Liver (tissue), 9 donors: ENCODE measurements around the gene ST6GALNAC2. TPM values are rescaled to one million over a fixed set of nuclear protein-coding genes. Genes with fewer than 3 reads are reported as not detected.

Source experiments
- DNase-seq: peaks from one replicate; pipeline ENCODE4 v3.0.0-alpha.2; 2017; ENCODE audit warnings: low spot score
- H3K27ac ChIP-seq, 2 donors: one replicate each; pipeline ENCODE4 v1.7.0; 2013; ENCODE audit warnings: inconsistent platforms in 2 of 2, low read length in 2 of 2, control low read depth in 1 of 2, low read depth in 1 of 2, mild to moderate bottlenecking in 1 of 2
- H3K27me3 ChIP-seq, 4 donors: one replicate each; pipeline versions ENCODE4 v1.6.1 to v1.7.0; 2013; ENCODE audit warnings: low read length in 3 of 4, inconsistent platforms in 1 of 4, mild to moderate bottlenecking in 1 of 4, moderate library complexity in 1 of 4; ENCODE audit not compliant: control insufficient read depth in 4 of 4, insufficient read depth in 4 of 4
- H3K36me3 ChIP-seq, 4 donors: one replicate each; pipeline versions ENCODE4 v1.6.1 to v1.7.0; 2013; ENCODE audit warnings: low read length in 3 of 4, mild to moderate bottlenecking in 3 of 4, low read depth in 1 of 4, moderate library complexity in 1 of 4; ENCODE audit not compliant: control insufficient read depth in 4 of 4, insufficient read depth in 3 of 4
- H3K4me1 ChIP-seq, 4 donors: one replicate each; pipeline versions ENCODE4 v1.6.1 to v1.7.0; 2013; ENCODE audit warnings: low read length in 3 of 4, mild to moderate bottlenecking in 3 of 4, moderate library complexity in 1 of 4; ENCODE audit not compliant: control insufficient read depth in 4 of 4, insufficient read depth in 4 of 4
- H3K4me3 ChIP-seq, 3 donors: one replicate each; pipeline versions ENCODE4 v1.6.1 to v1.7.0; 2013; ENCODE audit warnings: low read length in 3 of 3, control low read depth in 1 of 3, low read depth in 1 of 3, mild to moderate bottlenecking in 1 of 3
- H3K9ac ChIP-seq, 2 donors: one replicate each; pipeline ENCODE4 v1.7.0; 2013; ENCODE audit warnings: low read length in 2 of 2, mild to moderate bottlenecking in 2 of 2, moderate library complexity in 2 of 2, control low read depth in 1 of 2, low read depth in 1 of 2
- H3K9me3 ChIP-seq, 4 donors: one replicate each; pipeline versions ENCODE4 v1.6.1 to v1.7.0; 2013; ENCODE audit warnings: low read length in 3 of 4; ENCODE audit not compliant: control insufficient read depth in 4 of 4
- CTCF ChIP-seq: fragments of 150-350 bp; IDR thresholded peaks from 2 replicates; pipeline ENCODE4 v1.5.1; 2017; ENCODE audit warnings: improper control_type of control experiment, low read depth, low read length; ENCODE audit not compliant: missing input control
- EGR1 ChIP-seq, 2 donors: IDR thresholded peaks; 2 replicates each; pipeline ENCODE4 v1.6.1; 2016 to 2018; ENCODE audit warnings: antibody characterized with exemption in 2 of 2, low read depth in 2 of 2
- FOXA1 ChIP-seq: IDR thresholded peaks from 2 replicates; pipeline ENCODE4 v1.6.1; 2016; ENCODE audit warnings: antibody characterized with exemption
- FOXA2 ChIP-seq: IDR thresholded peaks from 2 replicates; pipeline ENCODE4 v1.6.1; 2016; ENCODE audit warnings: antibody characterized with exemption
- GABPA ChIP-seq, 2 donors: IDR thresholded peaks in 1 of 2; conservative IDR thresholded peaks in 1 of 2; 2 replicates each; pipeline ENCODE4 v1.6.1; 2016; ENCODE audit warnings: antibody characterized with exemption in 2 of 2, mild to moderate bottlenecking in 1 of 2, moderate library complexity in 1 of 2
- HNF4A ChIP-seq, 2 donors: conservative IDR thresholded peaks; 2 replicates each; pipeline ENCODE4 v1.6.1; 2016; ENCODE audit warnings: antibody characterized with exemption in 2 of 2, mild to moderate bottlenecking in 2 of 2
- HNF4G ChIP-seq: IDR thresholded peaks from 2 replicates; pipeline ENCODE4 v1.6.1; 2016; ENCODE audit warnings: antibody characterized with exemption
- JUND ChIP-seq, 2 donors: IDR thresholded peaks; 2 replicates each; pipeline ENCODE4 v1.6.1; 2016; ENCODE audit warnings: antibody characterized with exemption in 2 of 2
- NR2F2 ChIP-seq: IDR thresholded peaks from 2 replicates; pipeline ENCODE4 v1.6.1; 2016; ENCODE audit warnings: antibody characterized with exemption
- RAD21 ChIP-seq, 2 donors: IDR thresholded peaks; 2 replicates each; pipeline ENCODE4 v1.6.1; 2016; ENCODE audit warnings: antibody characterized with exemption in 2 of 2, mild to moderate bottlenecking in 2 of 2
- REST ChIP-seq: IDR thresholded peaks from 2 replicates; pipeline ENCODE4 v1.6.1; 2016; ENCODE audit warnings: antibody characterized with exemption, mild to moderate bottlenecking
- RXRA ChIP-seq, 2 donors: IDR thresholded peaks; 2 replicates each; pipeline ENCODE4 v1.6.1; 2017 to 2018; ENCODE audit warnings: antibody characterized with exemption in 2 of 2, mild to moderate bottlenecking in 1 of 2
- SP1 ChIP-seq: IDR thresholded peaks from 2 replicates; pipeline ENCODE4 v1.6.1; 2018; ENCODE audit warnings: antibody characterized with exemption, mild to moderate bottlenecking
- TAF1 ChIP-seq: conservative IDR thresholded peaks from 2 replicates; pipeline ENCODE4 v1.6.1; 2016; ENCODE audit warnings: antibody characterized with exemption, mild to moderate bottlenecking
- WGBS: extraction: QIAGEN DNeasy Blood & Tissue Kit; methylation state at CpG from one replicate; pipeline ENCODE4 v1.1.7; 2013; 5-methylcytosine and 5-hydroxymethylcytosine counted together
- polyA plus RNA-seq, 2 donors: library from polyadenylated mRNA; stranded (reverse) in 1 of 2; unstranded in 1 of 2; fragments of 200-250 nt in 1 of 2; fragments of >200 nt in 1 of 2; fragmentation: Nextera tagmentation in 1 of 2; extraction: Ambion mirVana in 1 of 2; gene quantifications; one replicate each; pipeline versions ENCODE4 v1.2.1 to v1.2.3, GENCODE V29; 2013 to 2015
- total RNA-seq, 2 donors: library from RNA; depleted of rRNA; stranded (reverse); fragments of >200 nt; gene quantifications; one replicate each; pipeline ENCODE4 v1.2.3, GENCODE V29; 2014
- TF ChIP-seq, protein P1 (sequence below): IDR thresholded peaks from 2 replicates; pipeline ENCODE4 v1.6.1; 2016; ENCODE audit warnings: antibody characterized with exemption
- TF ChIP-seq, protein P2 (sequence below): IDR thresholded peaks from 2 replicates; pipeline ENCODE4 v1.6.1; 2016; ENCODE audit warnings: antibody characterized with exemption
- TF ChIP-seq, protein P3 (sequence below): IDR thresholded peaks from 2 replicates; pipeline ENCODE4 v1.6.1; 2016; ENCODE audit warnings: antibody characterized with exemption
- donor health status: healthy.
- donor health status: healthy.
- donor health status: healthy.
- donor health status: healthy.
- donor health status: healthy.

ST6GALNAC2 gene
- total and polyA plus RNA-seq, 4 donors, result 0.52 to 2.6 (median 1.1) TPM

DNA sequence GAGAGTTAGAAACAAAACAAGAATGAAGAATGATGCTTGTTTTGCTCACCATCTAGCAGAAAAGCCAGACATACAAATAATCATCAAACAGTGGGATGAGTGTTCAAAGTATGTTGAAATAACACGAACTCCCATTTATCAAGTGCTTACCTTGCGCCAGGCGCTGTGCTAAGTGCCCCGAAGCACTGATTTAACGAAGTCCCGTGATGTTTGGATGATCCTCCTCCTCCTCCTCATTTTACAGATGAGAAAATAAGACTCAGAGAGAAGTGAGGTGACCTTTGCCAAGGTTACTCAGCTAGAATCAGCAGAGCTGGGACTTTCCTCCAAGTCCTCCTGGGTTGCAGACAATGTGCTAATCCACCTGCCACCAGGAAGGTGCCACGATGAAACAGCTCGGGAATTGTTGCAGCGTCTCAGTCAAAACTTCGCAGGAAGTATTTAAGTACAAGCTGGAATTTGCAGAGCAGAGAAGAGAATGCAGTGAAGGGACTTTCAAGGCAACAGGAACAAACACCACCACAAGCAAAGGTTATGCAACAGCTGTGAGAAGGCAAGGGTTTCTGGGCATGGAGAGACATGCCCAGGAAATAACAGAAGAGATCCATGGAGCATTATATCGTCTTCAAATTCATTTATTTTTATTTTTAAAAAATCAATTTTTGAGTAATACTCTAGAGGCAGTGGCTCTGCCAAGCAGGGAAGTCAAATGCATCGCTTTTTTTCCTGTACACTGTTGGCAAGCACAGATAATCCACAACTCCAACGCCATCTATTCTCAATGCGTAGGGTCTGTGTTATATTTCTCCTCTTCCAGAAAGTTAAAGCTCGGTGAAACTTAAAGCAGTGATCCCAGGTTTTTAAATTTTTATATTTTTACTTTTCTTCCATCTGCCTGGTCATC lies 34.7 kb downstream of the ST6GALNAC2 start:
- no peak for DNase-seq
- Histone ChIP-seq H3K4me3 (peak overlapping the region in 1 of 3 donors; percentile 32), H3K9me3 (no peaks in the 10 kb centered on the region), H3K27me3 (no peaks in the 10 kb centered on the region), H3K27ac (peak overlapping the region; percentile 74 to 84), H3K9ac (peak overlapping the region in 1 of 2 donors; percentile 26), H3K4me1 (peaks cover 7 to 49% (median 41%) of the 10 kb centered on the region in 4 donors), H3K36me3 (no peaks in the 10 kb centered on the region)
- WGBS, result 32% methylated on average over 15 of the region's 15 CpGs
- peak in 1 of 2 donors; percentile 15 for TF ChIP-seq RXRA (IDR thresholded peaks at IDR 0.05)
- no peak for TF ChIP-seq NR2F2
- peak in 1 of 2 donors; percentile 25 for TF ChIP-seq JUND (IDR thresholded peaks at IDR 0.05)
- TF ChIP-seq TAF1, result no peak
- TF ChIP-seq, protein P1, sequence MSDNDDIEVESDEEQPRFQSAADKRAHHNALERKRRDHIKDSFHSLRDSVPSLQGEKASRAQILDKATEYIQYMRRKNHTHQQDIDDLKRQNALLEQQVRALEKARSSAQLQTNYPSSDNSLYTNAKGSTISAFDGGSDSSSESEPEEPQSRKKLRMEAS, result no peak
- TF ChIP-seq FOXA2, result peak; percentile 29
- TF ChIP-seq HNF4G, result no peak
- TF ChIP-seq, protein P2, sequence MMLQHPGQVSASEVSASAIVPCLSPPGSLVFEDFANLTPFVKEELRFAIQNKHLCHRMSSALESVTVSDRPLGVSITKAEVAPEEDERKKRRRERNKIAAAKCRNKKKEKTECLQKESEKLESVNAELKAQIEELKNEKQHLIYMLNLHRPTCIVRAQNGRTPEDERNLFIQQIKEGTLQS, result no peak
- no peak for TF ChIP-seq REST
- no peak for TF ChIP-seq SP1
- TF ChIP-seq GABPA (IDR thresholded peaks at IDR 0.05 in 1 of 2, conservative IDR thresholded peaks at IDR 0.05 in 1 of 2), result no peak
- TF ChIP-seq, protein P3, sequence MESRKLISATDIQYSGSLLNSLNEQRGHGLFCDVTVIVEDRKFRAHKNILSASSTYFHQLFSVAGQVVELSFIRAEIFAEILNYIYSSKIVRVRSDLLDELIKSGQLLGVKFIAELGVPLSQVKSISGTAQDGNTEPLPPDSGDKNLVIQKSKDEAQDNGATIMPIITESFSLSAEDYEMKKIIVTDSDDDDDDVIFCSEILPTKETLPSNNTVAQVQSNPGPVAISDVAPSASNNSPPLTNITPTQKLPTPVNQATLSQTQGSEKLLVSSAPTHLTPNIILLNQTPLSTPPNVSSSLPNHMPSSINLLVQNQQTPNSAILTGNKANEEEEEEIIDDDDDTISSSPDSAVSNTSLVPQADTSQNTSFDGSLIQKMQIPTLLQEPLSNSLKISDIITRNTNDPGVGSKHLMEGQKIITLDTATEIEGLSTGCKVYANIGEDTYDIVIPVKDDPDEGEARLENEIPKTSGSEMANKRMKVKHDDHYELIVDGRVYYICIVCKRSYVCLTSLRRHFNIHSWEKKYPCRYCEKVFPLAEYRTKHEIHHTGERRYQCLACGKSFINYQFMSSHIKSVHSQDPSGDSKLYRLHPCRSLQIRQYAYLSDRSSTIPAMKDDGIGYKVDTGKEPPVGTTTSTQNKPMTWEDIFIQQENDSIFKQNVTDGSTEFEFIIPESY, result no peak
- TF ChIP-seq EGR1 (IDR thresholded peaks at IDR 0.05; ENCODE audit: low read depth in 2 of 2), result no peak
- TF ChIP-seq HNF4A (conservative IDR thresholded peaks at IDR 0.05), result peak in 1 of 2 donors; percentile 21

- Histone ChIP-seq H3K4me3 (peak overlapping the region in 1 of 3 donors; percentile 18), H3K27ac (peak overlapping the region; percentile 65 to 90), H3K9me3 (no peaks in the 10 kb centered on the region), H3K27me3 (no peaks in the 10 kb centered on the region), H3K9ac (no peak overlapping the region), H3K4me1 (peaks cover 7 to 52% (median 42%) of the 10 kb centered on the region in 4 donors), H3K36me3 (no peaks in the 10 kb centered on the region)
- 72% methylated on average over 7 of the region's 7 CpGs for WGBS
- no peak for TF ChIP-seq REST
- TF ChIP-seq SP1, result no peak
- TF ChIP-seq HNF4A (conservative IDR thresholded peaks at IDR 0.05), result no peak
- no peak for TF ChIP-seq GABPA (IDR thresholded peaks at IDR 0.05 in 1 of 2, conservative IDR thresholded peaks at IDR 0.05 in 1 of 2)
- no peak for TF ChIP-seq NR2F2
- TF ChIP-seq FOXA1, result no peak
- no peak for TF ChIP-seq CTCF
- no peak for TF ChIP-seq TAF1
- no peak for TF ChIP-seq HNF4G
- TF ChIP-seq, protein P2, result no peak
- TF ChIP-seq RAD21 (IDR thresholded peaks at IDR 0.05), result no peak
- no peak for DNase-seq
Measured at GRCh38 chr17:76549539-76549938, 36.1 kb downstream of the ST6GALNAC2 start.
